AML-193 (cell line): ENCODE measurements around the gene MPZL1.
A peak's percentile ranks its signal among the peaks of the same experiment; 100 is the strongest.

Experiments used
- DNase-seq, 2 experiments: peaks; one replicate each; lab custom pipeline; 2025; lab: John Stamatoyannopoulos, UW

MPZL1 gene

GRCh38 chr1:167695756-167696561 lies 25.8 kb upstream of the MPZL1 start:
- DNase-seq = no peak

GRCh38 chr1:167697667-167698141 lies 24.1 kb upstream of the MPZL1 start:
- DNase-seq = no peak

GRCh38 chr1:167698313-167698712 lies 23.5 kb upstream of the MPZL1 start:
- no peak for DNase-seq

- no peak for DNase-seq
Observed at GRCh38 chr1:167701510-167701909, 20.3 kb upstream of the MPZL1 start.

- DNase-seq = no peak
Observed at GRCh38 chr1:167703557-167703956, 18.2 kb upstream of the MPZL1 start.

- no peak for DNase-seq
Observed at GRCh38 chr1:167704715-167705114, 17.1 kb upstream of the MPZL1 start.

GRCh38 chr1:167705250-167705649 lies 16.5 kb upstream of the MPZL1 start:
- no peak for DNase-seq

- no peak for DNase-seq
Observed at GRCh38 chr1:167706363-167706762, 15.4 kb upstream of the MPZL1 start.

GRCh38 chr1:167706931-167707877 lies 14.6 kb upstream of the MPZL1 start:
- no peak for DNase-seq

- no peak for DNase-seq
Observed at GRCh38 chr1:167707942-167708341, 13.8 kb upstream of the MPZL1 start.

- DNase-seq = peak; percentile 39 to 61
Observed at GRCh38 chr1:167708940-167709389, 12.8 kb upstream of the MPZL1 start.

GRCh38 chr1:167710836-167711235 lies 10.9 kb upstream of the MPZL1 start:
- DNase-seq = no peak

- no peak for DNase-seq
Observed at GRCh38 chr1:167711797-167712196, 10.0 kb upstream of the MPZL1 start.

GRCh38 chr1:167713330-167714081 lies 8.3 kb upstream of the MPZL1 start:
- DNase-seq = peak; percentile 36 to 38

GRCh38 chr1:167714098-167714438 lies 7.7 kb upstream of the MPZL1 start:
- DNase-seq = no peak

- peak; percentile 66 to 80 for DNase-seq
Observed at GRCh38 chr1:167714439-167715156, 7.2 kb upstream of the MPZL1 start.

GRCh38 chr1:167715157-167715999 lies 6.4 kb upstream of the MPZL1 start:
- DNase-seq = peak; percentile 75 to 88

- DNase-seq = no peak
Observed at GRCh38 chr1:167716000-167716271, 5.8 kb upstream of the MPZL1 start.

- no peak for DNase-seq
Observed at GRCh38 chr1:167717351-167717750, 4.4 kb upstream of the MPZL1 start.

GRCh38 chr1:167718914-167719691 lies 2.7 kb upstream of the MPZL1 start:
- DNase-seq = no peak
